GM13976 (cell line): ENCODE results near the gene UHRF2.
"Not testable (repeated sequence)": the region's sequence is repeated elsewhere in the genome, so short reads cannot be mapped to it uniquely, and the experiment has no call there.

Source experiments
- DNase-seq: peaks from one replicate; pipeline ENCODE4 v3.0.0; 2012; ENCODE audit warnings: low spot score
- in situ Hi-C: fragments of 300-500 bp; cut with MboI; formaldehyde crosslinking; loops from one replicate; pipeline ENCODE4 v1.12.0; 2022; ENCODE audit warnings: low sequenced_read_pairs, mixed read lengths, inconsistent platforms; ENCODE audit not compliant: unreplicated experiment
- TF ChIP-seq, protein P1 (sequence below): IDR thresholded peaks from 2 replicates; pipeline ENCODE4 v1.5.1; 2012; ENCODE audit warnings: borderline replicate concordance, mild to moderate bottlenecking; ENCODE audit not compliant: insufficient read depth; ENCODE audit errors: extremely low read depth, missing control alignments, control extremely low read depth

Gene UHRF2

DNA sequence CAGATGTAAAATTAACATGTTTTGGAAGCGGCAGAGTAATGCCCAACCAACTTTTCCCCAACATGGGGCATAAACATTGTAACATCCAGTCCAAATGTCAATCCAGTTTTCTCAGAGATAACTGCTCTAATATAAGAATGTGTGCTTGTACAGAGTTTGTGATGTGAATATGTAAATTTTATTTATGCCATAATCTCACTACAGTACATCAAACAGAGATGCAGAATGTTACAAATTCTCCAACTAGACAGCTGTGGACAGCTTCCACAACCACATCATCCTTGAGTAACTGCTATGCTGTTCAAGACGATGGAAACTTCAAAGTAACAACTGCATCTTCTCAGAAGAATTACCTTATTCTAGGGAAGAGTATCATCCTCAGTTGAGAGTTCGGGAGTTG lies 122.6 kb downstream of the UHRF2 start:
- DNase-seq = no peak
- in situ Hi-C loops = no loop called here
- TF ChIP-seq, protein P1, sequence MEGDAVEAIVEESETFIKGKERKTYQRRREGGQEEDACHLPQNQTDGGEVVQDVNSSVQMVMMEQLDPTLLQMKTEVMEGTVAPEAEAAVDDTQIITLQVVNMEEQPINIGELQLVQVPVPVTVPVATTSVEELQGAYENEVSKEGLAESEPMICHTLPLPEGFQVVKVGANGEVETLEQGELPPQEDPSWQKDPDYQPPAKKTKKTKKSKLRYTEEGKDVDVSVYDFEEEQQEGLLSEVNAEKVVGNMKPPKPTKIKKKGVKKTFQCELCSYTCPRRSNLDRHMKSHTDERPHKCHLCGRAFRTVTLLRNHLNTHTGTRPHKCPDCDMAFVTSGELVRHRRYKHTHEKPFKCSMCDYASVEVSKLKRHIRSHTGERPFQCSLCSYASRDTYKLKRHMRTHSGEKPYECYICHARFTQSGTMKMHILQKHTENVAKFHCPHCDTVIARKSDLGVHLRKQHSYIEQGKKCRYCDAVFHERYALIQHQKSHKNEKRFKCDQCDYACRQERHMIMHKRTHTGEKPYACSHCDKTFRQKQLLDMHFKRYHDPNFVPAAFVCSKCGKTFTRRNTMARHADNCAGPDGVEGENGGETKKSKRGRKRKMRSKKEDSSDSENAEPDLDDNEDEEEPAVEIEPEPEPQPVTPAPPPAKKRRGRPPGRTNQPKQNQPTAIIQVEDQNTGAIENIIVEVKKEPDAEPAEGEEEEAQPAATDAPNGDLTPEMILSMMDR = no peak

DNA sequence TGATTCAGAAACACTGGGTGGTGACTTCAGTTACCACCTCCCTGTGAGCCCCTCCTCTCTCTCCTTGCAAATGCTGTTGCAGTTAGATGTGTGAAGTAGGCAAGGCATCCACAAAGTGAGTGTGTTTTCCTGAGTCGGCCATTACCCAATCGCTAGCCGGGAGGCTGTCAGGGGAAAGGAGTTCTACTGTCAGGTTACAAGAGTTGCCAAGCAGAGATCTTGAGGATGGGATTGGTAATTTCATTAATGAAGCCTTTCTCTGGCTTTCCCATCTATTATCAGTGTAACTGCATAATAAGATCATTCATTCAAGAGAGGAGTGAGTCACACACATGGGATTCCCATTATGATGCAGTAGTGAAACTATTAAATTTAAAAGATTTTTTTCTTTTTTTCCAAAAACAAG lies 125.7 kb downstream of the UHRF2 start:
- TF ChIP-seq, protein P1 = no peak
- DNase-seq = no peak
- in situ Hi-C loops = no loop called here

DNA sequence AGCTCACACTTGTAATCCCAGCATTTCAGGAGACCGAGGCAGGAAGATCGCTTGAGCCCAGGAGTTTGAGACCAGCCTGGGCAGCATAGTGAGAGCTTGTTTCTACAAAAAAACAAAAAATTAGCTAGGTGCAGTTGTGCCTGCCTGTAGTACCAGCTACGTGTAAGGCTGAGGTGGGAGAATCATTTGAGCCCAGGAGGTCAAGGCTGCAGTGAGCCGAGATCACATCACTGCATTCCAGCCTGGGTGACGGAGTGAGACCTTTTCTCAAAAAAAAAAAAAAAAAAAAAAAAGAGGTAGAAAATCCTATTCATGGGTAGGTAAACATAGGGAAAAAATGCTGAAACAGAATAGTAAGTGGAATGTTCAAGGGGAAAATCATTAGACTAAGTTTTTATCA lies 129.6 kb downstream of the UHRF2 start:
- in situ Hi-C loops, DNase-seq: not testable (repeated sequence)

DNA sequence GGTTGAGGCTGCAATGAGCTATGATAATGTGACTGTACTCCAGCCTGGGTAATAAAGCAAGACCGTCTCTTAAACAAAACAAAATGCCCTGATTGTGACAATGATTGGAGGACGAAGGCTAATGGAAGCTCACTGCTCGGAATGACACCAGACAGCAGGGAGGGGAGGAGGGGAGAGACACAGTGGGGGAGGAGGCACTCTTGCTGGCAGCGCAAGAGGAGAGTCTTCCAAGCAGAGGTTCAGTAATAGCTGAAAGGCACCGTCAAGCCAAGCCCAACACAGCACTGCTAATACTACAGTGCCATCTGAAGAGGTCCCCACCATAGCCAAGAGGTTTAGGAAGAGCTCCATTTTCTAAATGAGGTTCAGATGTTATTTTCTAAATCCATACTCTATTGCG lies 130.2 kb downstream of the UHRF2 start:
- in situ Hi-C loops = no loop called here
- DNase-seq = no peak
- TF ChIP-seq, protein P1 = no peak

DNA sequence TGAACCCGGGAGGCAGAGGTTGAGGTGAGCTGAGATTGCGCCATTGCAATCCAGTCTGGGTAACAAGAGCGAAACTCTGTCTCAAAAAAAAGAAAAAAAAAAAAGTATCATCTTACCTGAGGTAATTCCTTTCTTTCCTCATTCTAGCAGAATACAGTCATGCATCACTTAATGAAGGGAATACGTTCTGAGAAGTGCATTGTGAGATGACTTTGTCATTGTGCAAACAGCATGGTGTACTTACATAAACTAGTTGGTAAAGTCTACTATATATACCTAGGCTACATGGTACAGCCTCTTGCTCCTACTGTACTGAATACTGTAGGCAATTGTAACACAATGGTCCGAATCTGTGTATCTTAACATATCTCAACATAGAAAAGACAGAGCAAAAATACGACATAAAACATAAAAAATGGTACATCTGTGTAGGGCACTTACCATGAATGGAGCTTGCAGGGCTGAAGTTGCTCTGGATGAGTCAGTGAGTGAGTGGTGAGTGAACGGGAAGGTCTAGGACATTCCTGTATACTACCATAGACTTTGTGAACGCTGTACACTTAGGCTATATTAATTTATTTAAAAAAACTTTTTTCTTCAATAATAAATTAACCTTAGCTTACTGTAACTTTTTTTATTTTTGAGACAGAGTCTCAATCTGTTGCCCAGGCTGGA lies 132.2 kb downstream of the UHRF2 start:
- DNase-seq = no peak
- in situ Hi-C loops = no loop called here
- TF ChIP-seq, protein P1 = no peak

DNA sequence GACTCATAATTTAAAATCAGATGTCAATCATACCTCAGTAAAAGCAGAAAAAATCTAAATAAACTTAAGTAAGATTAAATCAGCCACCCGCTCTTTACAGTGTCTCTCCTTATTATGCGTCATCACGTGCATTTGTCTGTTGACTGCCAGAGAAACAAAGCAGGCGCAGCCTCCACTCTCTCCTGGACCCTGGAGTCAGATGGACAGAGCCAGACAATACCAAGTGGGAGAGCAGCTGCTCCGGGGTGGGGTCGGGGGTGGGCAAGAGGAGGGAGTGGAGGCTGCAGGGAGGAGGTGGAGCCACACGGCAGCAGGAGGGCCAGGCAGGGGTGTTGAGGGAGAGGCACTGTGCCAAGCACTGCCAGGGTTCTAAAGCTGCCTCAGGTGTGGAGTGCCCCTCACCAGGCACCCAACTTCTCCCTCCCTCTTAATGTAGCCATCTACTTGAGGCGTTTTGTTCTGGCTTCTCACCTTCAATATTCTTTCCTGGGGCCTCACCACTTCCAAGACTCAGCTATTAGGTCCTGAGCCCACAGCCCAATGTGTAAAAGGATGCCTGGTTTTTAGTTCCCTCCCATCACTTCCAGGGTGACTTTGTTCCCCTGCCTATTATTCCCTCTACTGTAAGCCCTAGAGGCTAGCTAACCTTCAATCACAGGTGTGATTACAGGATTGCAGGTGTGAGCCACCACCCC lies 136.3 kb downstream of the UHRF2 start:
- in situ Hi-C loops = no loop called here
- DNase-seq = no peak
- TF ChIP-seq, protein P1 = no peak

DNA sequence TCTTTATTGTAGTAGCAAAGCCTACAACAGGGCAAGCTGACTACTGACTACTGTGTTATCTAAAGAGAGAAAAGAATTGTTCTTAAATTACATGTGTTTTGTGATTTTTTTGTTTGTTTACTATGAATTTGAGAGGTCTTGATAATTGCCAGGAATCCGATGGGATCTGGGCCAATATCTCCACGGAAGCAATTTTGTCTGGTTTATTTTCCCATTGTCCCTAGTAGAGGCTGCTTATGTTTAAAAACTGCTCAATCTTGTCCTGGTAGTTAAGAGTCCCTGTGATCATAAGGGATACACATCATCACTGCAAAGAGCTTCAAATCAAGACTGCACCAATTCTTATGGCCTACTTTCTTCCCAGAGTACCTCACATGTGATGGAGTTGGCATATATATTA lies 138.1 kb downstream of the UHRF2 start:
- in situ Hi-C loops = loop anchor here (25.0 kb wide), 1 partner anchor 489 kb away; no protein-coding TSS in a partner anchor
- TF ChIP-seq, protein P1 = no peak
- no peak for DNase-seq
